Measurements from ENCODE around the gene SPATA20. TPM values are rescaled to one million over a fixed set of nuclear protein-coding genes. Genes with fewer than 3 reads are reported as not detected.

SPATA20 gene
- total and polyA plus RNA-seq, 8 donors = 26.9 to 80.8 (median 39.0) TPM

GRCh38 chr17:50536683-50537646 is 10.0 kb upstream of the SPATA20 start:
- H3K4me3 ChIP-seq = no peak overlapping the region
- DNase-seq (peak in 1 of 6 donors; percentile 66), FAIRE-seq (no peak), ATAC-seq (no peak)
- peaks cover 0 to 39% (median 3%) of the 10 kb centered on the region in 3 donors for H3K36me3 ChIP-seq
- intact Hi-C loops (cut with DNase I) = loop anchor here (5.0 to 10.0 kb wide), 3 partner anchors 50 to 55 kb away; no protein-coding TSS in a partner anchor
- H3K4me1 ChIP-seq = peaks cover 13 to 32% (median 17%) of the 10 kb centered on the region in 3 donors
- no peaks in the 10 kb centered on the region for H3K9me3 ChIP-seq
- no peak overlapping the region for H3K27ac ChIP-seq
- 81 to 90% methylated on average over 45 of the region's 45 CpGs for WGBS, 2 donors
- H3K27me3 ChIP-seq = no peaks in the 10 kb centered on the region
- TF ChIP-seq, protein P1, sequence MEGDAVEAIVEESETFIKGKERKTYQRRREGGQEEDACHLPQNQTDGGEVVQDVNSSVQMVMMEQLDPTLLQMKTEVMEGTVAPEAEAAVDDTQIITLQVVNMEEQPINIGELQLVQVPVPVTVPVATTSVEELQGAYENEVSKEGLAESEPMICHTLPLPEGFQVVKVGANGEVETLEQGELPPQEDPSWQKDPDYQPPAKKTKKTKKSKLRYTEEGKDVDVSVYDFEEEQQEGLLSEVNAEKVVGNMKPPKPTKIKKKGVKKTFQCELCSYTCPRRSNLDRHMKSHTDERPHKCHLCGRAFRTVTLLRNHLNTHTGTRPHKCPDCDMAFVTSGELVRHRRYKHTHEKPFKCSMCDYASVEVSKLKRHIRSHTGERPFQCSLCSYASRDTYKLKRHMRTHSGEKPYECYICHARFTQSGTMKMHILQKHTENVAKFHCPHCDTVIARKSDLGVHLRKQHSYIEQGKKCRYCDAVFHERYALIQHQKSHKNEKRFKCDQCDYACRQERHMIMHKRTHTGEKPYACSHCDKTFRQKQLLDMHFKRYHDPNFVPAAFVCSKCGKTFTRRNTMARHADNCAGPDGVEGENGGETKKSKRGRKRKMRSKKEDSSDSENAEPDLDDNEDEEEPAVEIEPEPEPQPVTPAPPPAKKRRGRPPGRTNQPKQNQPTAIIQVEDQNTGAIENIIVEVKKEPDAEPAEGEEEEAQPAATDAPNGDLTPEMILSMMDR (IDR thresholded peaks at IDR 0.05) = no peak

- ATAC-seq (no peak), FAIRE-seq (no peak), DNase-seq (peak in 1 of 6 donors; percentile 69)
- TF ChIP-seq, protein P1 (IDR thresholded peaks at IDR 0.05) = no peak
- H3K4me1 ChIP-seq = peaks cover 11 to 33% (median 14%) of the 10 kb centered on the region in 3 donors
- intact Hi-C loops (cut with DNase I) = loop anchor here (5.0 to 10.0 kb wide), 3 partner anchors 51 to 56 kb away; no protein-coding TSS in a partner anchor
- 78 to 86% methylated on average over 20 of the region's 20 CpGs for WGBS, 2 donors
- peaks cover 0 to 39% (median 3%) of the 10 kb centered on the region in 3 donors for H3K36me3 ChIP-seq
- no peaks in the 10 kb centered on the region for H3K9me3 ChIP-seq
- no peak overlapping the region for H3K4me3 ChIP-seq
- H3K27me3 ChIP-seq = no peaks in the 10 kb centered on the region
- H3K27ac ChIP-seq = no peak overlapping the region
These were observed 9.0 kb upstream of the SPATA20 start for GRCh38 chr17:50537721-50538548.

DNA sequence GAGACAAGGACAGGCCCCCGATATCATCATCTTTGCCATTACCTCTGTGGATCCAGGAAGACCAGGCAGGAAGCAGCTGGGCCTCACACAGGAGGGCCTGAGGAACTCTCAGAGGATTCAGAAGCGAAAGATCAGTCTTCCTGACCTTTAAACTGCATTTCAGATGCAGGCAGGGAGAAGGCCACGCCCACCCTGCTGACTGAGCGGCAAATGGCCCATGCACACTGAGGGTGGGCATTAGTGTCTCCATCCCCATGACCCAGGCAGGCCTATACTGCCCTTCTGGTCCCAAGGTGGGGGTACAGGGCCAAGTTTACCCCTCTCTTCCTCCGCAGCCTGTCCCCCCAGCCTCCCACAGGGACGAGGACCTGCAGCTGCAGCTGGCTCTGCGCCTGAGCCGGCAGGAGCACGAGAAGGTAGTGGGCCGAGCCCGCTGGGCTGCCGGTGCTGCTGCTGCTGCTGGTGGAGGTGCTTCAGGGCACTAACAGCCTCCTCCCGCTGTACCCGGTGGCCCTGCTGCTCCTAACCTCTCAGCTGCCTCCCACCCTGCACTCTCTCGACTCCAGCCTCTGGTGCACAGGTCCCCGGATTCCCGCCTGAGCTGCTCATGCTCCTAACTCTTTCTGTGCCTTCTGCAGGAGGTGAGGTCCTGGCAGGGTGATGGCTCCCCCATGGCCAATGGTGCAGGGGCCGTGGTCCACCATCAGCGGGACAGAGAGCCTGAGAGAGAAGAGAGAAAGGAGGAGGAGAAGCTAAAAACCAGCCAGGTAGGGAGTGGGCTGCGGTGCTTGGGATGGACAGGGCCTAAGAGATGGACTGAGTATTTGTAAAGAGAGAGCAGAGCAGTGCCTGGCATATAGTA is 8.2 kb upstream of the SPATA20 start:
- WGBS, 2 donors = 79 to 83% methylated on average over 20 of the region's 20 CpGs
- no peak overlapping the region for H3K4me3 ChIP-seq
- no peak for FAIRE-seq
- H3K9me3 ChIP-seq = no peaks in the 10 kb centered on the region
- TF ChIP-seq, protein P1 (IDR thresholded peaks at IDR 0.05) = no peak
- H3K27me3 ChIP-seq = no peaks in the 10 kb centered on the region
- peak in 1 of 6 donors; percentile 73 for DNase-seq
- intact Hi-C loops (cut with DNase I) = loop anchor here (5.0 to 10.0 kb wide), 3 partner anchors 51 to 56 kb away; no protein-coding TSS in a partner anchor
- ATAC-seq = no peak
- H3K27ac ChIP-seq = no peak overlapping the region
- peaks cover 0 to 39% (median 3%) of the 10 kb centered on the region in 3 donors for H3K36me3 ChIP-seq
- H3K4me1 ChIP-seq = peaks cover 18 to 37% (median 22%) of the 10 kb centered on the region in 3 donors

Measured in pancreas (tissue), 10 donors.